ENCODE data around the gene COQ8A. TPM values are rescaled to one million over a fixed set of nuclear protein-coding genes. Genes with fewer than 3 reads are reported as not detected.
"Not testable (repeated sequence)": the region's sequence is repeated elsewhere in the genome, so short reads cannot be mapped to it uniquely, and the experiment has no call there.

The COQ8A gene
- polyA plus RNA-seq, 1 of the 3 experiments (the other 2 are of a cell fraction), result 11.8 TPM

- H3K4me2 ChIP-seq; H3K9ac ChIP-seq; H3K79me2 ChIP-seq (ENCODE audit: insufficient read depth); H3K27me3 ChIP-seq (ENCODE audit: insufficient read depth); H4K20me1 ChIP-seq (ENCODE audit: insufficient read depth); CTCF ChIA-PET; H3K4me3 ChIP-seq (ENCODE audit: low read depth in 2 of 2, low read length in 1 of 2); H3K36me3 ChIP-seq (replicated peaks in 1 of 2; ENCODE audit: control insufficient read depth in 1 of 2, insufficient read depth in 2 of 2, low read length in 1 of 2); H3K27ac ChIP-seq (ENCODE audit: low read depth in 2 of 2, low read length in 1 of 2); H3K9me3 ChIP-seq; H3K9me2 ChIP-seq; POLR2A ChIA-PET; H2AFZ ChIP-seq (ENCODE audit: low read depth); H3F3A ChIP-seq (replicated peaks; ENCODE audit: insufficient read depth); DNase-seq; H3K4me1 ChIP-seq (ENCODE audit: control insufficient read depth in 1 of 2, insufficient read depth in 2 of 2, low read depth in 1 of 2, low read length in 1 of 2): not testable (repeated sequence)
- WGBS (ENCODE audit: low lambda C conversion rate), result 75% methylated on average over 5 of the region's 5 CpGs
Measured at GRCh38 chr1:226929260-226930111, 10.6 kb upstream of the COQ8A start.

GRCh38 chr1:226934483-226935237 lies 5.4 kb upstream of the COQ8A start:
- H2AFZ ChIP-seq (ENCODE audit: low read depth), result no peak overlapping the region
- H3K9me3 ChIP-seq, result peaks cover 9% of the 10 kb centered on the region
- no peak overlapping the region for H3K27ac ChIP-seq (ENCODE audit: low read depth in 2 of 2, low read length in 1 of 2)
- no peak overlapping the region for H3K9ac ChIP-seq
- POLR2A ChIA-PET, result no interaction called here
- peaks cover 4 to 7% of the 10 kb centered on the region in 2 experiments; a peak in 2 of 4 replicates for H3K4me1 ChIP-seq (ENCODE audit: control insufficient read depth in 1 of 2, insufficient read depth in 2 of 2, low read depth in 1 of 2, low read length in 1 of 2)
- CTCF ChIA-PET, result interaction anchor here (1.1 kb wide), 1 partner anchor 12 kb away, joined by 3 read pairs; no protein-coding TSS in a partner anchor
- H4K20me1 ChIP-seq (ENCODE audit: insufficient read depth), result no peaks in the 10 kb centered on the region
- H3K79me2 ChIP-seq (ENCODE audit: insufficient read depth), result no peaks in the 10 kb centered on the region
- WGBS (ENCODE audit: low lambda C conversion rate), result 50% methylated on average over 3 of the region's 3 CpGs
- DNase-seq, result no peak
- H3K4me3 ChIP-seq (ENCODE audit: low read depth in 2 of 2, low read length in 1 of 2), result no peak overlapping the region
- peaks cover 6% of the 10 kb centered on the region for H3F3A ChIP-seq (replicated peaks; ENCODE audit: insufficient read depth)
- H3K4me2 ChIP-seq, result no peak overlapping the region
- H3K36me3 ChIP-seq (replicated peaks in 1 of 2; ENCODE audit: control insufficient read depth in 1 of 2, insufficient read depth in 2 of 2, low read length in 1 of 2), result no peaks in the 10 kb centered on the region
- H3K9me2 ChIP-seq, result no peaks in the 10 kb centered on the region
- TF ChIP-seq, protein P1, sequence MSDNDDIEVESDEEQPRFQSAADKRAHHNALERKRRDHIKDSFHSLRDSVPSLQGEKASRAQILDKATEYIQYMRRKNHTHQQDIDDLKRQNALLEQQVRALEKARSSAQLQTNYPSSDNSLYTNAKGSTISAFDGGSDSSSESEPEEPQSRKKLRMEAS (IDR thresholded peaks at IDR 0.05; ENCODE audit: low read depth), result no peak
- TF ChIP-seq RFX5 (IDR thresholded peaks at IDR 0.05; ENCODE audit: low read length) (no peak), SIN3A (IDR thresholded peaks at IDR 0.05; ENCODE audit: borderline replicate concordance, low read depth, low read length) (no peak), ELF1 (IDR thresholded peaks at IDR 0.05) (no peak), NRF1 (IDR thresholded peaks at IDR 0.05; ENCODE audit: low read depth, low read length) (no peak)
- no peaks in the 10 kb centered on the region for H3K27me3 ChIP-seq (ENCODE audit: insufficient read depth)

- no peaks in the 10 kb centered on the region for H3K36me3 ChIP-seq (replicated peaks in 1 of 2; ENCODE audit: control insufficient read depth in 1 of 2, insufficient read depth in 2 of 2, low read length in 1 of 2)
- H3K4me1 ChIP-seq (ENCODE audit: control insufficient read depth in 1 of 2, insufficient read depth in 2 of 2, low read depth in 1 of 2, low read length in 1 of 2), result peaks cover 4 to 15% of the 10 kb centered on the region in 2 experiments; a peak in 2 of 4 replicates
- no peaks in the 10 kb centered on the region for H3K79me2 ChIP-seq (ENCODE audit: insufficient read depth)
- CTCF ChIA-PET, result interaction anchor here (1.0 kb wide), 1 partner anchor 605 kb away, joined by 3 read pairs; no protein-coding TSS in a partner anchor
- H3K27ac ChIP-seq (ENCODE audit: low read depth in 2 of 2, low read length in 1 of 2), result peak overlapping the region; percentile 90 to 99; a peak in 3 of 4 replicates
- no peak for DNase-seq
- H3K27me3 ChIP-seq (ENCODE audit: insufficient read depth), result no peaks in the 10 kb centered on the region
- H3K4me3 ChIP-seq (ENCODE audit: low read depth in 2 of 2, low read length in 1 of 2), result no peak overlapping the region
- POLR2A ChIA-PET, result interaction anchor here (1.0 kb wide), 2 partner anchors 26 to 381 kb away, joined by 3 read pairs; no protein-coding TSS in a partner anchor
- no peak for TF ChIP-seq SIN3A (IDR thresholded peaks at IDR 0.05; ENCODE audit: borderline replicate concordance, low read depth, low read length)
- TF ChIP-seq FOXJ3 (CRISPR knock-in tag; IDR thresholded peaks at IDR 0.05), result no peak
- no peak for TF ChIP-seq PBX3 (IDR thresholded peaks at IDR 0.05)
- H3K9me3 ChIP-seq, result peaks cover 9% of the 10 kb centered on the region
- H2AFZ ChIP-seq (ENCODE audit: low read depth), result peak overlapping the region; percentile 86
- no peaks in the 10 kb centered on the region for H4K20me1 ChIP-seq (ENCODE audit: insufficient read depth)
- 0 out of 2 replicates have a peak overlapping the region, but pooled peaks have one; percentile 93 for H3K4me2 ChIP-seq
- peaks cover 6% of the 10 kb centered on the region for H3F3A ChIP-seq (replicated peaks; ENCODE audit: insufficient read depth)
- no peaks in the 10 kb centered on the region for H3K9me2 ChIP-seq
- WGBS (ENCODE audit: low lambda C conversion rate), result over 99% methylated on average over 10 of the region's 10 CpGs
- no peak overlapping the region for H3K9ac ChIP-seq
Measured at GRCh38 chr1:226937940-226938725, 2.0 kb upstream of the COQ8A start.
